Lower lobe of right lung (tissue), 2 donors: ENCODE data around the gene SLC12A4. TPM values are rescaled to one million over a fixed set of nuclear protein-coding genes. Genes with fewer than 3 reads are reported as not detected.
A peak's percentile ranks its signal among the peaks of the same experiment; 100 is the strongest.

Experiments used
- ATAC-seq, 2 donors: fragments of 200-7000 bp; cut with Tn5 transposase; one replicate each; pipeline ENCODE4 v1.9.1; 2020 to 2022; ENCODE audit warnings: mild to moderate bottlenecking in 2 of 2, moderate library complexity in 2 of 2
- DNase-seq: peaks from one replicate; pipeline ENCODE4 v3.0.0-alpha.2; 2020
- H3K27ac ChIP-seq: fragments of 200-600 bp; one replicate; pipeline ENCODE4 v1.8.0; 2022
- H3K27me3 ChIP-seq: fragments of 200-600 bp; one replicate; pipeline ENCODE4 v1.8.0; 2022; ENCODE audit warnings: low read depth
- H3K36me3 ChIP-seq: fragments of 200-600 bp; one replicate; pipeline ENCODE4 v1.8.0; 2022; ENCODE audit warnings: mild to moderate bottlenecking
- H3K4me1 ChIP-seq: fragments of 200-600 bp; one replicate; pipeline ENCODE4 v1.8.0; 2022
- H3K4me3 ChIP-seq: fragments of 200-600 bp; one replicate; pipeline ENCODE4 v1.8.0; 2022; ENCODE audit warnings: mild to moderate bottlenecking
- H3K9me3 ChIP-seq: fragments of 200-600 bp; one replicate; pipeline ENCODE4 v1.8.0; 2022
- intact Hi-C: fragments of 100-400 bp; cut with DNase I; formaldehyde crosslinking; loops from one replicate; pipeline ENCODE4 v1.11.0; 2022
- total RNA-seq: library from RNA; stranded (reverse); fragmentation: NEBNext Ultra II Directional; extraction: Animal tissue kit (Norgen Biotek cat#: 25700); gene quantifications from one replicate; pipeline ENCODE4 v1.2.1, GENCODE V29; 2021
- TF ChIP-seq, protein P1 (sequence below): fragments of 200-600 bp; IDR thresholded peaks from one replicate; pipeline ENCODE4 v1.8.0; 2022; ENCODE audit warnings: antibody characterized with exemption, mild to moderate bottlenecking
- donor health status: DM: no; HTN: yes; CAD: no; lungs with severe emphysema.

Gene SLC12A4
- total RNA-seq, 1 donor from 2014 or later: 80.3 TPM

DNA sequence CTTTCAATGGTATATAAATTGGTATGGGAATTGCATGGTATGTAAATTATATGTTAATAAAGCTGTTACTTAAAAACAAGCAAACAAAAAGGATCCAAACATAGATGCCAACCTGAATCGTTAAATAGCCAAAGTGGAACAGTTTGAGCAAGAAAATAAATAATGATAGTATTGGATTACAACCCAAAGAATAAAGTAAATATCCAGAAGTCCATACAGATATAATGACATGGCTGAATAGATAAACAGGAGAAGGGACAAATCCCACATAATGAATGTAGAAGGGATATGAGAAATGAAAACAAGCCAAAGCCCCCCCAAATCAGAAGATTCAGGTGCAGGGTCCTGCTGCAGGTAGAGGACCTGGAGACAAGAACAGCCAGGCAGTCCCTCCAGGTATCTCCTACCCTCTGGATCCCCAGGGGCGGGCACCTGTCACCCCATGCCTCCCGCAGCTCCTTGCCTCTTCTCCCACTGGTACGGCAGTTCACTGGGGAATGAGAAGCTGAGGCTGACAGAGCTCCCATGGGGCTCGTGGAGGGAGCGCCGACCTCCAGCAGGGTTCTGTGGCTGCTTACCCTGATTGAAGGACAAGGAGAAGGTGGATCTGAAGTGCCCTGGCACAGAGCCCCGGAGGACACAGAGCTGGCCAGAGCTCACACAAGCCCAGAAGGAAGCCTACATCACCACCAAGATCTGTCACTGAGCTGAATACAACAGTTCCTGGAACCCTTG lies 14.6 kb downstream of the SLC12A4 start:
- Histone ChIP-seq H3K4me1 (peaks cover 14% of the 10 kb centered on the region), H3K9me3 (no peaks in the 10 kb centered on the region), H3K4me3 (no peak overlapping the region), H3K27me3 (no peaks in the 10 kb centered on the region), H3K36me3 (peaks cover 91% of the 10 kb centered on the region), H3K27ac (no peak overlapping the region)
- no peak for DNase-seq
- intact Hi-C loops: no loop called here
- ATAC-seq: no peak
- TF ChIP-seq, protein P1, sequence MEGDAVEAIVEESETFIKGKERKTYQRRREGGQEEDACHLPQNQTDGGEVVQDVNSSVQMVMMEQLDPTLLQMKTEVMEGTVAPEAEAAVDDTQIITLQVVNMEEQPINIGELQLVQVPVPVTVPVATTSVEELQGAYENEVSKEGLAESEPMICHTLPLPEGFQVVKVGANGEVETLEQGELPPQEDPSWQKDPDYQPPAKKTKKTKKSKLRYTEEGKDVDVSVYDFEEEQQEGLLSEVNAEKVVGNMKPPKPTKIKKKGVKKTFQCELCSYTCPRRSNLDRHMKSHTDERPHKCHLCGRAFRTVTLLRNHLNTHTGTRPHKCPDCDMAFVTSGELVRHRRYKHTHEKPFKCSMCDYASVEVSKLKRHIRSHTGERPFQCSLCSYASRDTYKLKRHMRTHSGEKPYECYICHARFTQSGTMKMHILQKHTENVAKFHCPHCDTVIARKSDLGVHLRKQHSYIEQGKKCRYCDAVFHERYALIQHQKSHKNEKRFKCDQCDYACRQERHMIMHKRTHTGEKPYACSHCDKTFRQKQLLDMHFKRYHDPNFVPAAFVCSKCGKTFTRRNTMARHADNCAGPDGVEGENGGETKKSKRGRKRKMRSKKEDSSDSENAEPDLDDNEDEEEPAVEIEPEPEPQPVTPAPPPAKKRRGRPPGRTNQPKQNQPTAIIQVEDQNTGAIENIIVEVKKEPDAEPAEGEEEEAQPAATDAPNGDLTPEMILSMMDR: no peak

DNA sequence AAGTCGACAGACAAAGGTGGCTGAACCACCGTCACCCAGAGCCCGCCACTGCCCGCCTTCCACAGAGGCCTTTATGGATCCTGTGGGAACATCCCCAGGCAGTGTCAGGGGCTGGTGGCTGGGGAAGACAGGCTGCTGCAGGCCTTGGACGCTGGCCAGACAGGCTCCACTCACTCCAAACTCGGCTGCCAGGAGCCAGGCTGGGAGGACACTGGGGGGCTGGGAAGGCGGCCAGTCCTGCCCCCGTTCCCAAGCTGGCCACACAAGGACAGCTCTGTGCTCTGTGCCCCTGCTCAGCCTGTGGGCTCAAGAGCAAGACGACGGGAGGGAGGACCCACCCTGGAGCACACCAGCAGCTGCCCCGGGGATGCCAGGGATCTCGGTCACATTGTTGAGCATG lies 17.0 kb downstream of the SLC12A4 start:
- Histone ChIP-seq H3K36me3 (peaks cover 100% of the 10 kb centered on the region), H3K27me3 (no peaks in the 10 kb centered on the region), H3K9me3 (no peaks in the 10 kb centered on the region), H3K4me3 (no peak overlapping the region), H3K27ac (peak overlapping the region; percentile 39), H3K4me1 (peaks cover 9% of the 10 kb centered on the region)
- intact Hi-C loops: no loop called here
- TF ChIP-seq, protein P1: no peak
- DNase-seq: no peak
- peak in 1 of 2 donors; percentile 5 for ATAC-seq

DNA sequence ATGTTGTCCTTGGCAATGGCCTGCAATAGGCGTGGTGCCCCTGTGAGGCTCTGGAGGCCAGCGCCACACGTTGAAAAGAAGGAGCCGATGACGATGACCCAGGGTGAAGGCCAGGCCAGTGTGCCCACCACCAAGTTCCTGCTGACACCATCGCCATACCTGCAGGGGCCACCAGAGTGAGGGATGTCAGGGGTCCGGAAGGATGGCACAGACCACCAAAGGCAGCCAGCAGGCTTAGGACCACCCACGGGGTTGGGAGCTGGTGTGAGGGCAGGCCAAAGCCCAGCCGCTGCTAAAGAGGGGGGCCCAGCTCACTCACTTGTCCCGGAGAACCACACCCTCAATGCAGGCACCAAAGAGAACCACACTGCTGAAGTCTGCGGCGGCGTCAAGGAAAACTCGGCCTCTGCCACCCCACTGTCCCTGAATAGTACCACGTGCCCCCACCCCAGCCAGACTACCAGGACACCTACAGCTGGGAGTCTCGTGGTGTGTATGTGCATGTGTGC lies 18.0 kb downstream of the SLC12A4 start:
- Histone ChIP-seq H3K27me3 (no peaks in the 10 kb centered on the region), H3K4me1 (peaks cover 9% of the 10 kb centered on the region), H3K36me3 (peaks cover 100% of the 10 kb centered on the region), H3K27ac (no peak overlapping the region), H3K9me3 (no peaks in the 10 kb centered on the region), H3K4me3 (no peak overlapping the region)
- ATAC-seq: no peak
- TF ChIP-seq, protein P1: no peak
- intact Hi-C loops: no loop called here
- DNase-seq: no peak

DNA sequence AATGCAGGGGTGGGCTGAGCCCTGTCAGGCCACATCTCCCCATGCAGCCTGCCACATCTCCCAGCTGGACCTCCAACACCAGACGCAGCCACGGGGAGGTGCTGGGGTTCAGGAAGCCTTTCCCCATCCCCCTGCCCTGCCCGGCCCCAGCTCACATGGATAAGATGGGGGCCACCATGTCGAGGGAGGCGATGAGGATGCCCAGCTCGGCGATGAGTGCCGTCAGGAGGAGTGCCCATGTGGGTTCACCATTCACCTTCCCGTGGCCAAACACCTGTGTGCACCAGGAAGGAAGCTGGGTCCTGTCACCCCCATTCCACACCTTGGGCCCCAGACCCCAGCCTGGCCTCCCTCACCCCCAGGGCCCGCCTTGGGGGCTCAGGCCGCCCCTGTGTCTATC lies 18.8 kb downstream of the SLC12A4 start:
- TF ChIP-seq, protein P1: no peak
- no peak overlapping the region for H3K27ac ChIP-seq
- peaks cover 11% of the 10 kb centered on the region for H3K4me1 ChIP-seq
- intact Hi-C loops: no loop called here
- ATAC-seq (no peak), DNase-seq (no peak)
- H3K4me3 ChIP-seq: no peak overlapping the region
- peaks cover 100% of the 10 kb centered on the region for H3K36me3 ChIP-seq
- no peaks in the 10 kb centered on the region for H3K9me3 ChIP-seq
- no peaks in the 10 kb centered on the region for H3K27me3 ChIP-seq

DNA sequence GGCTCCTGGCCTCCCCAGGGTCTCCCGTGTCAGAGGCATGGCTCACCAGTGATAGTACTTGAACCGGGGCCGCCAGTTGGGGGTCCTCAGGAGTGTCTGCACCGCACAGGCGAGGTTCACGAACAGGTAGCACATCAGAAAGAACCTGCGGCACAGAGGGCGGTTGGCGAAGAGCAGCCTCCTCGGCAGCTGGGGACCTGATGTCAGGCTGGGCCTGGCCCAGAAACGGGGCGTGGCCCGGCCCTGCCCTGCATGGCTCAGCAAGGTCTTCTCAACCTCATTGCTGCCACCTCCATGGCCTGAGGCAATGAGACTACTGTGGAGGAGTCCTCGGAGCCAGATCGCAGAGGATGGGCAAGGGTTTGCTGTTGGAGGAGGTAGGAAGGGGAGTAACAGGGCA lies 20.4 kb downstream of the SLC12A4 start:
- Histone ChIP-seq H3K9me3 (no peaks in the 10 kb centered on the region), H3K4me1 (peaks cover 23% of the 10 kb centered on the region), H3K36me3 (peaks cover 98% of the 10 kb centered on the region), H3K27ac (no peak overlapping the region), H3K4me3 (no peak overlapping the region), H3K27me3 (no peaks in the 10 kb centered on the region)
- intact Hi-C loops: no loop called here
- DNase-seq (no peak), ATAC-seq (no peak)
- TF ChIP-seq, protein P1: no peak
